Loucy (cell line): ENCODE data around the gene ZIM2.

Experiments
- H2AFZ ChIP-seq: fragments of 200-600 bp; sonication (generic); 2 replicates; pipeline ENCODE4 v1.6.0; 2016; ENCODE audit warnings: antibody characterized with exemption, mild to moderate bottlenecking, low read length, moderate library complexity
- H3F3A ChIP-seq: fragments of 200-600 bp; 2 replicates; pipeline ENCODE4 v1.6.0; 2016; ENCODE audit warnings: antibody characterized with exemption, low read depth, mild to moderate bottlenecking
- H3K27me3 ChIP-seq: fragments of 200-600 bp; sonication (generic); 2 replicates; pipeline ENCODE4 v1.6.1; 2014; ENCODE audit warnings: low read length, mild to moderate bottlenecking; ENCODE audit not compliant: insufficient read depth, poor library complexity, severe bottlenecking
- H3K36me3 ChIP-seq: fragments of 200-600 bp; sonication (generic); 2 replicates; pipeline ENCODE4 v1.6.1; 2016; ENCODE audit warnings: low read length; ENCODE audit not compliant: insufficient read depth
- H3K4me1 ChIP-seq: fragments of 200-600 bp; sonication (generic); 2 replicates; pipeline ENCODE4 v1.5.1; 2014; ENCODE audit warnings: low read length, mild to moderate bottlenecking; ENCODE audit not compliant: insufficient read depth, poor library complexity, severe bottlenecking
- H3K4me2 ChIP-seq: fragments of 200-600 bp; sonication (generic); 2 replicates; pipeline ENCODE4 v1.6.0; 2014; ENCODE audit warnings: antibody characterized with exemption, low read length, low read depth, mild to moderate bottlenecking; ENCODE audit not compliant: poor library complexity, severe bottlenecking
- H3K4me3 ChIP-seq: fragments of 200-600 bp; sonication (generic); 2 replicates; pipeline ENCODE4 v1.5.1; 2014; ENCODE audit warnings: low read length, mild to moderate bottlenecking, mixed read lengths; ENCODE audit not compliant: poor library complexity, severe bottlenecking
- H3K79me2 ChIP-seq: fragments of 200-600 bp; sonication (generic); 2 replicates; pipeline ENCODE4 v1.6.1; 2014; ENCODE audit warnings: low read length; ENCODE audit not compliant: insufficient read depth
- H3K9ac ChIP-seq: fragments of 200-600 bp; sonication (generic); 2 replicates; pipeline ENCODE4 v1.6.0; 2014; ENCODE audit warnings: mild to moderate bottlenecking, low read depth, low read length, moderate library complexity; ENCODE audit not compliant: poor library complexity, severe bottlenecking
- H3K9me2 ChIP-seq: fragments of 200-600 bp; sonication (generic); replicated peaks from 2 replicates; pipeline ENCODE4 v1.6.1; 2016; ENCODE audit warnings: low read depth, low read length, mixed read lengths
- H3K9me3 ChIP-seq: fragments of 200-600 bp; sonication (generic); 2 replicates; pipeline ENCODE4 v1.6.1; 2014; ENCODE audit warnings: mild to moderate bottlenecking, antibody characterized with exemption, low read length, low read depth; ENCODE audit not compliant: insufficient read depth
- H4K20me1 ChIP-seq: fragments of 200-600 bp; sonication (generic); 2 replicates; pipeline ENCODE4 v1.6.0; 2014; ENCODE audit warnings: antibody characterized with exemption, low read length, mild to moderate bottlenecking; ENCODE audit not compliant: insufficient read depth, poor library complexity, severe bottlenecking
- EZH2phosphoT487 ChIP-seq: fragments of 200-600 bp; IDR thresholded peaks from 2 replicates; pipeline ENCODE4 v1.6.1; 2018; ENCODE audit warnings: antibody characterized with exemption, mild to moderate bottlenecking, moderate library complexity, borderline replicate concordance
- TF ChIP-seq, protein P1 (sequence below): fragments of 200-600 bp; sonication (generic); conservative IDR thresholded peaks from 2 replicates; pipeline ENCODE4 v1.5.1; 2014; ENCODE audit warnings: mild to moderate bottlenecking, antibody characterized with exemption, low read length

ZIM2 gene

DNA sequence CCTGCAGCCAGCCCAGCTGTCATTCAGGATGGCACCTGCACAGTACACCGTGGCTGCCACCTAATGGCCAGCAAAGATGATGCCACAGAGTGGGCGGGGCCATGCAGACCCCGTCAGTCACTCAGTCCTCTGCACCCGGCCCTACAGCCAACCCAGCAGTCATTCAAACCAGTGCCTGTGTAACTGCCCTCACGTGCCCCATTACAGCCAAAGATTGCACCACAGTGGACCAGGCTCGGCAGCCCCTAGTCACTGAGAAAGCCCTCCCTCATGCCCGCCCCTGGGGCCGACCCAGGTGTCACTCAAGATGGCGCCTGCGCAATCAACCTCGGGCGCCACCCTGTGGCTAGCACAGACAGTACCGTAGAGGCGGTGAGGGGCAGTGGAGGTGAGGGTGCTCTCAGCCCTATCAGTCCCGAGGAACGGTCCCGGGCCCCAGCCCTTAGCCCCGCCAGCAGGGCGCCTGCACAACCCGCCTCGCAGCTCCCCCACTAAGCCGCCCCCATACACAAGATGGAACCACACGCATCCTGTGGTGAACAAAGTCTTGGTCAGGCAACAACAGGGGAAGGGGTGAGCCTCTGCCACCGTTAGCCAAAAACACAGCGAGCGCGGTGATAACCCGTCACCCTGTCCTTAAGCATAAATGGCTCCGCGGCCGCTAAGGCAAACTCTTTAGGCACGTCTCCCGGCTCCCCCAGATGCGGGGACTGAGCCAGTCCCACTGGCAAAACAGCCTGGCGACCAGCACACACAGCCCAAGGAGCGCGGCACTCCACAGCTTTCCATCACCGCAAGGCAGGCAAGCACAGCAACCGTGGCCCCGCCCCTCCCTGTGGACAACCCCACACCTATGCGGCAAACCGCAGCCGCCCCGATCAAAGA is 2.3 kb downstream of the ZIM2 start:
- Histone ChIP-seq H3K9ac (no peak overlapping the region), H3F3A (no peaks in the 10 kb centered on the region), H3K9me3 (peaks cover 22% of the 10 kb centered on the region; the same call in 1 of the 2 replicates), H3K9me2 (no peaks in the 10 kb centered on the region), H3K79me2 (no peaks in the 10 kb centered on the region), H4K20me1 (no peaks in the 10 kb centered on the region), H3K4me2 (no peak overlapping the region), H3K27me3 (no peaks in the 10 kb centered on the region), H3K4me3 (no peak overlapping the region), H3K36me3 (no peaks in the 10 kb centered on the region), H2AFZ (no peak overlapping the region), H3K4me1 (no peaks in the 10 kb centered on the region)
- TF ChIP-seq EZH2phosphoT487 = no peak
- TF ChIP-seq, protein P1, sequence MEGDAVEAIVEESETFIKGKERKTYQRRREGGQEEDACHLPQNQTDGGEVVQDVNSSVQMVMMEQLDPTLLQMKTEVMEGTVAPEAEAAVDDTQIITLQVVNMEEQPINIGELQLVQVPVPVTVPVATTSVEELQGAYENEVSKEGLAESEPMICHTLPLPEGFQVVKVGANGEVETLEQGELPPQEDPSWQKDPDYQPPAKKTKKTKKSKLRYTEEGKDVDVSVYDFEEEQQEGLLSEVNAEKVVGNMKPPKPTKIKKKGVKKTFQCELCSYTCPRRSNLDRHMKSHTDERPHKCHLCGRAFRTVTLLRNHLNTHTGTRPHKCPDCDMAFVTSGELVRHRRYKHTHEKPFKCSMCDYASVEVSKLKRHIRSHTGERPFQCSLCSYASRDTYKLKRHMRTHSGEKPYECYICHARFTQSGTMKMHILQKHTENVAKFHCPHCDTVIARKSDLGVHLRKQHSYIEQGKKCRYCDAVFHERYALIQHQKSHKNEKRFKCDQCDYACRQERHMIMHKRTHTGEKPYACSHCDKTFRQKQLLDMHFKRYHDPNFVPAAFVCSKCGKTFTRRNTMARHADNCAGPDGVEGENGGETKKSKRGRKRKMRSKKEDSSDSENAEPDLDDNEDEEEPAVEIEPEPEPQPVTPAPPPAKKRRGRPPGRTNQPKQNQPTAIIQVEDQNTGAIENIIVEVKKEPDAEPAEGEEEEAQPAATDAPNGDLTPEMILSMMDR = no peak

DNA sequence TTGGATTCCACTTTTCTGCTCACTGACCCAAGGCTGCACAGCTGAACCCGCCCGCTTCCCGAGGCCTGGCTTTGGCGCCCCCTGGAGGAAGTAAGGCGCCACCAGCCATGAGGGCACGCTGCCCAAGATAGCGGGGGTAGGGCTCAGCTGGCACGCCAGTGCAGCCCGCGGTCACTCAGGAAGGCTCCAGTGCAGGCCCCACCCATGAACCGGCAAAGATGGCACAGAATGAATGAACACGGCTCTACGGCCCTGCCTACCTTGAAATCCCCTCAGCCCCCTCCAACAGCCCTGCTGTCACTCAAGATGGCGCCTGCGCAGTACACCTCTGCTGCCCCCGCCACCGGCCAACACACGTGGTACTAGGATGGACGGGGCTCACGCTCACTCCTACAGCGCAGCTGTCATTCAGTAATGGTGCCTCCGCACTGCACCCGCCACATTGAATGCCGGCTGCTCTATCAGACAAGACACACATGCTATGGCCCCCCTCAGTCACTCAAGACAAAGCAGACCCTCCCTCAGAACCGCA is 3.0 kb downstream of the ZIM2 start:
- Histone ChIP-seq H4K20me1 (no peaks in the 10 kb centered on the region), H3K27me3 (no peaks in the 10 kb centered on the region), H3F3A (no peaks in the 10 kb centered on the region), H3K4me1 (no peaks in the 10 kb centered on the region), H2AFZ (no peak overlapping the region), H3K4me2 (no peak overlapping the region), H3K79me2 (no peaks in the 10 kb centered on the region), H3K9me2 (no peaks in the 10 kb centered on the region), H3K9ac (no peak overlapping the region), H3K36me3 (no peaks in the 10 kb centered on the region), H3K9me3 (peaks cover 22% of the 10 kb centered on the region; the same call in 1 of the 2 replicates), H3K4me3 (no peak overlapping the region)
- TF ChIP-seq, protein P1 = peak; percentile 23; the same call in 1 of the 2 replicates
- TF ChIP-seq EZH2phosphoT487 = no peak

- H3K36me3 ChIP-seq = no peaks in the 10 kb centered on the region
- H3K4me3 ChIP-seq = no peak overlapping the region
- H3K9me2 ChIP-seq = no peaks in the 10 kb centered on the region
- TF ChIP-seq, protein P1 = no peak
- TF ChIP-seq EZH2phosphoT487 = no peak
- H3K9me3 ChIP-seq = peaks cover 22% of the 10 kb centered on the region; the same call in 1 of the 2 replicates
- no peaks in the 10 kb centered on the region for H3K27me3 ChIP-seq
- no peak overlapping the region for H3K9ac ChIP-seq
- H3K4me2 ChIP-seq = no peak overlapping the region
- H3F3A ChIP-seq = no peaks in the 10 kb centered on the region
- H3K4me1 ChIP-seq = no peaks in the 10 kb centered on the region
- no peaks in the 10 kb centered on the region for H4K20me1 ChIP-seq
- H3K79me2 ChIP-seq = no peaks in the 10 kb centered on the region
- H2AFZ ChIP-seq = no peak overlapping the region
These were observed 3.5 kb downstream of the ZIM2 start for GRCh38 chr19:56837004-56837403.
